ENCODE data around the gene ARFGAP3.

Gene ARFGAP3

DNA sequence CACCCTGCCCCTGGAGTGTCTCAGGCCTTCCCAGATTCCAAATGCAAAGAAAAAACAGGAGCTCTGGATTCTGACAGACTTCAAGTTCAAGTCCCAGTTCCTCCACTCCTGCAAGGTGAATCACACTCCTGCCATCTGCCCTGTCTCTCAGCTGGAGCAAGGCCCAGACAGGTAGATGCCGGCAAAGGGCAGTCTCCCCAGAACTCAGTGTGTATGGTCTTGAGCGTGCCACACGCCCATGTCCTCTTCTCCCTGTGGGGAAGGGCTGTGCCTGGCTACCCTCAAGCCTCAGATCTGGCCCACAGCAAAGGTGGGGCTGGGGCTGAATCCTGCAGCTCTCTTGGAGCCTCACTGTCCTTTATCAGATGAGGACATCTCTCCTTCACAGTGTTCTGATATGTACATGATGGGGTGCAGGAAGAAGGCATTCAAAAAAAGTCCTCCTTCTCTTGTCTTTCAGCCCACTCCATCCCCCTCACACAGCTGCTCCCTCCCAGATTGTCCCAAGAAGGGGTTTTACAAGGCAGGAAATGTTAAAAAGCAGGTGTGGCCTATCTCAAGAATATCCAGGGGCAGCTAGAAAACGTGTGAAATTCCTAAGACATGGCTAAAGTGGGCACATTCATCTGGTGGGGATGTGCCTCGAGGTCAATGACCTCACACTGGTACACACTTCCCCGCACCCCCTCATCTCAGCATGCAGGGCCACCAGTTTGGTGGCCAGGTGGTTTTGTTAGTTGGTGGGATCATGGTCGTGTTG, 27.7 kb upstream of the ARFGAP3 start:
- in situ Hi-C loops (cut with MboI; ENCODE audit: low sequenced_read_pairs), result no loop called here

DNA sequence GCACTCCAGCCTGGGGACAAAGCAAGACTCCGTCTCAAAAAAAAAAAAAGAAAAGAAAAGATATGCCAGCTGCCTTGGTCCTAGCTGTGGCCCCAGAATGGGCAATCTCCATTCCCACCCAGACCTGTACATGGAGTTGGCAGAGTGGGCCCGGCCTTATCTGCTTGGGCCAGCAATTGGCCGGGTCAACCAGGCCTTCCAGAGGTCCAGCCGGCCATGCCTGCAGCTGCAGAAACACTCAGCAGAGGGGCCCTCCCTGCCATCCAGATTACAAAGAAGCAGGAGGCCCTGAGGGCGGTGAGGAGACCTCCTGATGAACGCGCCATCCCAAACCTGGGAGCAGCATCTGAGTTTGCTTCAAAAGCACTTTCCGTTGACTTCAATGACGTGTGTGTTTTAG, 26.9 kb upstream of the ARFGAP3 start:
- in situ Hi-C loops (cut with MboI; ENCODE audit: low sequenced_read_pairs), result no loop called here

DNA sequence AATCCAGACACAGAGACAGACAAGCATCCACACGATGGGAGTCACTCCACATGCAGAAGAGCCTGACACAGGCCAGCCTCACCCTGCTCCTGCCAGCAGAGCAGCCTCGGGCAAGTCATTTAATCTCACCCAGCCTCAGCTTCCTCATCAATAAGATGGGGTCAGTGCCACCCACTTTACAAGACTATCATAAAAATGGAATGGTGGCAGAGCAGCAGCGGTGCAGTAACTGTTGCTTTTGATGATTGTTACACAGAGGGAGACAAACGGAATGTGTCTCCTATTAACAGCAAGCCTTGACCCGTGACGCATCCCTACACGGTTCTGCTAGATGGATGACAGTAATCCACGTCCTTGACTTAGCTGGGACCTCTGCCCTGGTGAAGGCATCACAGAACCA, 26.0 kb upstream of the ARFGAP3 start:
- in situ Hi-C loops (cut with MboI; ENCODE audit: low sequenced_read_pairs), result no loop called here

DNA sequence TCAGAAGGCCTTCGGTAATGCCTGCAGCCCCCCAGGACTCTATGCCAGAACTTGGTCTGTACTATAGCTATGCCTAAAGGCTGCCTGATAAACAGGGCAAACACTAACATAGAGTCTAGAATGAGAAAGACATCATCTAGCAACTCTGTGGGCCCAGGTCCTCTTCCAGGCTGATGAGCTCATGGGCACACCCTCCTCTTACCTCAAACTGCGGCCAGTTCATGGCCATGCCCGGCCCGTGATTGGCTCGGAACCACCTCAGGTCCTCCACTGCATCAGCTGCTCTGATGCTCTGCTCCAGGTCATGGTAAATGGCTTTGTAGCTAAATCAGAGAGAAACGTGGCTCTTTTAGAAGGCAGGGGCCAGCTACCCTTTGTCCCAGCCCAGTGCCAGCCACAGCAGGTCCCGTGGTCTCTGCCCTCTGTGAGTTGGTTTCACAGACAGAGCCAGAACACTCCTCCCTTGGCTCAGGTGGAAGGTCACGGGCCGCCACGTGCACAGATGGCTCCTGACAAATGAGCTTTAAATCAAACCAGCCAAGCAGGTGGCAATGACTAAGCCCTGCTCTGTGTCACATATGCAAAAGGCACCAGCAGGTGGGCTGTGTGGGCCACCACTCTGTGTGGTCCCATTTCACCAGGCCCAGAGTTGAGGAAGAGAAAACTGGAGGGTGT, 25.0 kb upstream of the ARFGAP3 start:
- in situ Hi-C loops (cut with MboI; ENCODE audit: low sequenced_read_pairs), result no loop called here

DNA sequence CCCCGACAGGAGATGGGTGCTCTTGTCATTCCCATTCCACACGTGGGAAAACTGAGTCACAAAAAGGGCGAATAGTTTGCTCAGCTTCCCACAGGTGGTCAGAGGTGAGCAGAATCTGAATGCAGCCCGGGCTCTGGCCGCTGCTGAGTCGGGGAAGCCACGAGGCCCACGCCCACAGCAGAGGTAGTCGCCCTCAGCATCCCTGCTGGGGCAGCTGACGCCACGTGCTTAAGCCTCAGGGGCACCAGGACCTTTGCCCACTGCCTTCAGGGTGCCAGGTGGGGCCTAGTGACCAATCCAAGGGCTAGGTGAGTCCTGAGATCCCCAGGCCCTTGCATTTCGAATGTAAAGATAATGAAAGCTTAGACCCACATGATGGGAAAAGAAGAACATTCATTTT, 24.2 kb upstream of the ARFGAP3 start:
- in situ Hi-C loops (cut with MboI; ENCODE audit: low sequenced_read_pairs), result no loop called here

DNA sequence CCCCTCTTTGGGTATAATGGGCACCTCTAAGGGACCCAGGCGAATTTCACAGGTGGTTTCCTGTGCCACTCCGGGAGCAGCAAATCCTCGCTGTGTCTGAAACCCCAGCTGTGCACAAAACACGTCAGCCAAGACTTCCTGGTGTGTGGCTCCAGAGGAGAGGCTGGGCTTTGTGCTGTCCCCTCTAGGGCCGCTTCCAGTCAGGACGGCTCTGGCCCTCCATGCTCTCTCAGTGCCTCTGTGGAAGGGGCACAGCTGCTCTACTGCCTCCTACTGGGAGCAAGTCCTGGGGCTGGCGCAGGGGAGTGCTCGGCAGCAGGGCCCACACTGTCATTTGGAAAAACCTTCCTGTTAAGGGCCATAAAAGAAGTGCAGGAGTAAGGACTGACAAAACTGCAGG, 23.7 kb upstream of the ARFGAP3 start:
- in situ Hi-C loops (cut with MboI; ENCODE audit: low sequenced_read_pairs), result no loop called here

DNA sequence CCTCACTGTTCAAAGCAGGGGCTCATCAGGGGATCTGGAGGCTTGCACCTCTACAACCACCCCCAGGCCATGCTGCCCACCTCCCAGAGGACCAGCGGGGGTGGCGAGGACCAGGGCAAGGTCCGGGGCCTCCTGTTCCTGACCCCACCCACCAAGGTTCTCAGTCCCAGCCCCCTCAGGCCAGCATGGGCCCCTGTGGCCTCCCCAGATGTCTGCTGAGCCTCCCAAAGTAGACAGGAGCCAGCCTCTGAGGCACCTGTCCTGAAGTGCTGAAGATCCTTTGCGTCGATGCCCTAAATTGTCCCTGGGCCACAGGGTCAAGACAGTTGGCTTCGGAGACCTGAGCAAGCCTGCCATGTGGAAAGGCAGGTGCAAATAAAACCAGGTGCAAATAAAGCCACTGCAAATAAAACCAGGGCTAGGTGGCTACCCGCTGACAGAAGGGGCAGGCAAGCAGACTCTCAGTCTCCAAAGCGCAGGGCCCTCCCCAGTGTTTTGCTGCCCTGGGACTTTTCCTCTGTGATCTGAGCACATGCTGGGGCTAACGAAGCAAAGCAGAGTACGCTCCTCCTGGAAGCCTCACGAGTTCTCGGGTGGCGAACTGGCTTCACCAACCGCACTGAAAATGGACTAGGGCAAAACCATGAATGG, 22.4 kb upstream of the ARFGAP3 start:
- in situ Hi-C loops (cut with MboI; ENCODE audit: low sequenced_read_pairs), result no loop called here

DNA sequence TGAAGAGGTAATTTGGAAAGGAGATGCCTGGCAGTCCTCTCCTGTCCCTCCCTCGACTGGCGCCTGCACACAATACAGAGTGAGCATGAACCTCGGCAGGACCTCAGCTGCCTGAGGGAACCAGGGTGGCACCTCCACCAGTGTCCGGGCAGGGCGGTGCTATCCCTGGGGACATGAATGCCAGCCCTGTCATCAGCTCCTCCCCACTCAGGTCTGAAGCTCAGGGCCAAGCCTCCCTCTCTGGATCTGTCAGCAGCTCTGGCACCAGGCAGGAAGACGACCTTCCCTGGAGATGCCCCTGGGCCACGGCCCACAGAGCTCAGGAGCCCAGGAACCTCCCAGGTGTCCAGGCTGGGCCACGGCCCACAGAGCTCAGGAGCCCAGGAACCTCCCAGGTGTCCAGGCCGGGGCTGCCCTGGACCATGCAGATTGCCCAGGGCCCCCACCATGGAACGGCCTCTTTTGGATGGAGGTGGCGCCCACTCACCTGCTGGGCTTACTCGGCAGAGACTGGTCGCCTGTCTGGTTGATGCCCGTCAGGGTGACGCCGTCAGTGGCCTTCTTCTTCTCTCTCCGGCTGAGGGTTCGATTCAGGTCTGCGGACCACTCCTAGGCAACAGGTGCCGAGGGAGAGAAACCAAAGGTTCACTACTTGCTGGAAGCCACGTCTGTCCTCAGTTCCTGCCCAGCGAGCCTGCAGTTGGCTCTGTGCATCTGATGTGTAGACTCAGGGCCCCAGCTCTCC, 21.7 kb upstream of the ARFGAP3 start:
- in situ Hi-C loops (cut with MboI; ENCODE audit: low sequenced_read_pairs), result no loop called here

DNA sequence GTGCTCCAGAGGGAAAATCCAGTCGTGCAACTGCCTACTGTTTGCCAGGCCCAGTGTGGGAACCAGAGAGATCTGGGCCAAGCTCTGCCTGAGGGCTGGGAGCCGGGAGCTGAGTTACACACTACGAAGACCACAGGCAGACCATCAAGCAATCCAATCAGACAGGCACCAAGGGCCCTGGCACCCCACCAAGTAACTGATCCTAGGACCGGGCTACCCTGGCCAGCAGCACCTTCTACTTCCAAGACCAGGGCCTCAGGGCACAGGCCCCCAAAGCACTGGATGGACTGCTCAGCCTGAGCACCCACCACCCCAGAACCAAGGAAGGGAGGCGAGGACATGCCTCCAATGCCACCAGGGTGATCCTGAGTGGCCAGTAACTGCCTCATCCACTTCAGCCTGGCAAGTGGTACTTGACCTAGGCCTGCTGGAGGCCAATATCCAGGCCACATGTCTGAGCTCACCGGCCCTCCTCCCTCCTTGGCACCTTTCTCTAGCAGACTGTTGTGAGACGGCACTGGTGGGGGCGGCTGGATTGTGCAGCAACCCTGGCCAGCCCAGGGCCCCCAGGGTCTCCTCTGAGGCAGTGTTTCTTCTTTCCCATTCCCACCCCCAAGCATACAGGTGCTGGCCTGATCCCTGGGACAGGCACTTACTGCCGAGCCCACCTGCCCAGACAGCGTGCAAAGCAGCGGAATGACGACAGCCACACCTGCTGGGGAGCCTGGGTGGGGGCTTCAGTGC, 20.7 kb upstream of the ARFGAP3 start:
- in situ Hi-C loops (cut with MboI; ENCODE audit: low sequenced_read_pairs), result no loop called here

DNA sequence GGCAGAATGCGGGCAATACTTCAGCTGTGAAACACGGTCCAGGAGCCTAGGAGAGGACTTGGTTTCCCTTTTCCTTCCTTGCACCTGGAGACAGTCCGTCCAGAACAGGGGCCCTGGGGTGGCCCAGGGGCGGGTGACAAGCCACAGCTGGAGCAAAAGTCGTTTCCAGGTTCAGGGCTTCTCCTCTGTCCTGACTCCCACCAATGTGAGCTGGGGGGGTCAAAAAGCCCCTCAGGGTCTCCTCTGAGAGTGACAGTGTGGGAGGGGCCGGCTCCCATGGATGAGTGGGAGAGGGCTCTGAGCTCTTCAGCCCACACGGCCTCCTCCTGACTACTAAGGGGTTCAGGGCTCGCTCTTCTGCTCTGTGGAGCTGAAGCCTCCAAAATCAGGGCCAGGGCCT, 20.1 kb upstream of the ARFGAP3 start:
- in situ Hi-C loops (cut with MboI; ENCODE audit: low sequenced_read_pairs), result no loop called here

DNA sequence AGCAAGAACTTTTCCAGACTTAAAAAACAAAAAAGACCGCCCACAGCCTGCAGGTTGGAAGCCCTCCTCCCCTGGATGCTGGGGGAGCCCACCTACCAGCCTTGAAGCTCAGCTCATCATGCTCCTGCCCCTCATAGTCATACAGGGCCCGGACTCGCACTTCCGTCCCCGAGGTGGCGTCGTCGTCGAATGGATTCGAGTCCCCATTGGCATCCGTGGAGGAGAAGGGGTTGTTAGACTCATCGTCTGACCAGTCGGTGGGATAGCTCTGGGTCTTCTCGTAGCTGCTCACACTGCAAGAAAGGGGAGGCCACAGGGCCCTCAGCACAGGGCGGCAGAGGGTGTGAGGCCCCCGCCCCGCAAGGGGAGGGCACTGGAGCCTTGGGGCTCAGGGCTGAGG, 19.0 kb upstream of the ARFGAP3 start:
- in situ Hi-C loops (cut with MboI; ENCODE audit: low sequenced_read_pairs), result no loop called here

DNA sequence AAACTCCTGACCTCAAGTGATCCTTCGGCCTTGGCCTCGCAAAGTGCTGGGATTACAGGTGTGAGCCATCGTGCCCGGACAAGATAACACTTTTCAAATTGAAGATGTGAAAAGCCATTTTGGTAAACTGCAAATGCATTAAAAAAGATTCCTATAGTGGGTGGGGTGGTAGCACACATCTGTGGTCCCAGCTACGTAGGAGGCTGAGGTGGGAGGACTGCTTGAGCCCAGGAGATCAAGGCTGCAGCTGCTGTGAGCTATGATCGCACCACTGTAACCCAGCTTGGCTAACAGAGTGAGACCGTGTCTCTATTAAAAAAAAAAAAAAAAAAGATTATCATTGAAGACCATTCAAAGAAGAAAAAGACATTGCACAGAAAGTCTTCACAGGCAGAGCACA, 16.9 kb upstream of the ARFGAP3 start:
- in situ Hi-C loops (cut with MboI; ENCODE audit: low sequenced_read_pairs), result no loop called here

DNA sequence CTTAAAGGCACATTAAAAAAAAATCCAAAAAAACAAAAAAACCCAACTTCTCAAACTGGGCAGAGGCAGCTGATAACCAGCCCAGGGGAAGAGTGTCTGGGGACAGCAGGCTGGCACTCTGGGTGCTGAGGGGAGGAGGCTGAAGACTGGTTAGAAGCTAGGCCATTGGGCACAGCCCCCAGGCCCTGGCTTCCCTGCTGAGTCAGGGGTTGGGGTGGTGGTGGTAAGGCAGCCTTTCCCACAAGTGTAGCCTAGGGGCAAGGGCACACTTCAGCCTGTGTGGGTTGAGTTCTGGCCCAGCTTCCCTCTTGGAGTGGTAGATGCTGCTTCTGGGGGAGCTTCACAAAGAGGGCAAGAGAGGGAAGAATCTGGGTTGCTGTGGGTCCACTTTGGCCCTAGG, 16.3 kb upstream of the ARFGAP3 start:
- in situ Hi-C loops (cut with MboI; ENCODE audit: low sequenced_read_pairs), result no loop called here

DNA sequence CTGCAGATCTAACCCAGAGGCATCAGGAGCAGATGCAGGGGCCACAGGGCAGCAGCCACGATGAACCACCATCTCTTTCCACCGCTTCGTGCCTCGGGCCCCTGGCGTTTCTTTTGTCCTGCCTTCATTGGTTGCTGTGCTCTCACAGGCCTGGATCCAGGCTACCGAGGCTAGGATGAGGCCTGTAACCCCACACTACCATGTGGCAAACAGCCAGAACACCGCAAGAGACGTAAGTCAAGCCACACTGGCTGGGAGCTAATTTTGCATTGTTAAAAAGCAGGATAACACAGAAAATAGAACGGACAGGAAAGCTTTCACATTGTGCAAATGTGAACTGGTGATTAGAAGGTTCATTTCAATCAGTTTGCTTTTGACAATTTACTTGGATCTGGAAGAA, 15.7 kb upstream of the ARFGAP3 start:
- in situ Hi-C loops (cut with MboI; ENCODE audit: low sequenced_read_pairs), result no loop called here

DNA sequence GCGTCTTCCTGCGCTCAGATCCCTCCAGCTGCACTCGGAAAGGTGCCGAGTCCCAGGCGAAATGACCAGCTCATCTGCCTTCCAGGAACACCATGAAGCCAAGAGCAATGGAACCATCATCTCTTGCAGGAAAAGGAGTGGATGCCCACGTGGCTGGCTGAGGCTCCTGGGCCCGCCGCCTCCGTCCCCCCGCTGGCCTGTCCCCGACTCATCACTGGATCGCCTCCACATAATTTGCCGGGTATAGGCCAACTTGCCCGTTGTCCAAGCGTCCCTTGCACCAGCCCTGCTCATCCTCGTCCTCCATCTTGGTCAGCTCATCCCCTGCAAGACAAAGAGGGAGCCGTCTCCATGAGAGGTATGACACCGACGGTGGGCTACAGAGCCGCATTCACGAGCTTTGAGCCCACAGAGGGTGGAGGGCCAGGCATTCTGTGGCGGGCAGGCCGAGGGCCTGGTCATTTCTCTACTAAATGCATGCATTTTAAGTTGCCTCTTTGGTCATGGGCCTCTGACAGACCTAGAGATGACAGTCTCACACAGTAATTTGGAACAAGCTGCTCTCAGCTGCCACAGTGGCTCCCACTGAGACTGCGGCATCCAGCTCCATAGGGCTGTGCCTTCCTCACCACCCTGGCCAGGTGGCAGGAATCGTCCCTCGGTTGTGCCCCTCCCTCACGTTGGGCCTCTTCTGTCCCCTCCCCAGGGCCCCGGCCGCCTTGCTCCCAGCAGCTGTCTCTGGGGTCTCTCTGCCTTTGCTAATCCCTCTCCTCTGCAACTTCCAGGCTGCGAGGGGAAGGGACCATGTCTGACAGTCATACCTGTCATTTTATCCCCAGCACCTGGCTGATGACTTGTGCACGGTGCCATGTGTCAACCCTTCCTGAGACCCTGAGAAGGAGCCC, 14.3 kb upstream of the ARFGAP3 start:
- in situ Hi-C loops (cut with MboI; ENCODE audit: low sequenced_read_pairs), result no loop called here

DNA sequence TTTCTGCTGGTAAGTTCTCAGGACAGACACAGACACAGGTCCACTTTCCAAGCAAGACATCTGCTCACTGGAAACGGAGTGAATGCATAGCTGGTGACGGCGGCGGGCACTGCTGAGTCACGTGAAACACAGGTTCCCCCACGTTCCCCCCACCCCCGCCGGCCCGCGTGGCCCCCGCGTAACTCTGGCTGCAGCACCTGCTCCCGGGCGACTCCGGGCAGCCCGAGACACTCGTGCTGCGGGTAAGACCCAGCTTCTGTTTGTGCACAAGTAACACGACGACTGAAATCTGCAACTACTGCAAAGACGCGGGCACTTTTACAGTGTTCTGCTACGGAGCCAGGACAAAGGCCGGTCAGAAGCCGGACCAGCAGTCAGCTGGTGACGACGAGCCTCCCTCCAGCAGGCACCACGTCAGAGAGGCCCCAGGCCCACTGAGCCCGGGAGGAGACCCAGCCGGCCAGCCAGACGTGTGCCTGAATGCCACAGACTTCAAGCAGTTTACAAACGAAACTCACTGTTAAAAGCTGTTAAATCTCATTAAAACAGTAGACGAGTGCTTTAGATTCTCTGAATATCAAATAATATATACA, 12.9 kb upstream of the ARFGAP3 start:
- in situ Hi-C loops (cut with MboI; ENCODE audit: low sequenced_read_pairs), result no loop called here

DNA sequence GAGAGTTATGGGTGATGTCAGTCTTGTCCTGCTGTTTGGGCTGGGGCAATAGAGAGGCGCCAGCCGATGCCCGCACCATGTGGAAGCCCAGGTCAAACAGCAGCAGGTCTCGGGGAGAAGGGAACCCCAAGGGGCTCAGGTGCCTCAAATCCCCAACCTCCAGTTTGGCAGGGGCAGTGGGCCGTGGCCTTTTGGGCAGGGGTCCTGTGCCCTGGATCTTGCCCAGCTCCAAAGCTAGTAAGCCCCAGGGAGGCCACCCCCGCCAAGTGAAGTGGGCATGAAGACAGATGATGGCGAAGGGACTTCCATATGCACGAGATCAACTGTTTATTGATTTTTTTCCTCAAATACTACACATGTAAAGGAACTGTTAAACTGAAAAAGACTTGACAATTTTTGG, 12.4 kb upstream of the ARFGAP3 start:
- in situ Hi-C loops (cut with MboI; ENCODE audit: low sequenced_read_pairs), result no loop called here

DNA sequence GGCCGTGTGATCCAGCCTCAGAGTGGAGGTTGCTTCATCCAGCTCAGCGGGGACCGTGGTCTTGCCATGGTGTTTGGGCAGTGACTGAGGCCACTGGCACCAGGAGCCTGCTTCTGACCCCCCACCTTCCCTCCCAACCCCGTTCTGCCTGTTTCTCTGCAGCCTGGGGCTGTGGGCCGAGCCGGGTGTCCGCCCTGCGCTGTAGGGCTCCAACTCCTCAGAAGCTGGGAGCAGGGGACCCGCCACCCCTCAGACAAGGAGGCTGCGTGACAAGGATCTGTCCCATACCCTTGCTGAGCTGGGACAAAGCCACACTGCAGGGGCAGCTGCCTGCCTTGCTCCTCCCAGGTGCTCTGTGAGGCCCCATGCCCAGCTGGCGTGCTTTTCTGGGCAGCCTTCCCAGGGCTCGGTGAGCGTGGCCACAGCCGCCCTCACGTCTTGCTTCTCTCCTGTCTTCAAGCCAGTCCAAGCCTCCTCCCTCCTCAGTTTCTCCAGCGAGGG, 11.7 kb upstream of the ARFGAP3 start:
- in situ Hi-C loops (cut with MboI; ENCODE audit: low sequenced_read_pairs), result no loop called here

DNA sequence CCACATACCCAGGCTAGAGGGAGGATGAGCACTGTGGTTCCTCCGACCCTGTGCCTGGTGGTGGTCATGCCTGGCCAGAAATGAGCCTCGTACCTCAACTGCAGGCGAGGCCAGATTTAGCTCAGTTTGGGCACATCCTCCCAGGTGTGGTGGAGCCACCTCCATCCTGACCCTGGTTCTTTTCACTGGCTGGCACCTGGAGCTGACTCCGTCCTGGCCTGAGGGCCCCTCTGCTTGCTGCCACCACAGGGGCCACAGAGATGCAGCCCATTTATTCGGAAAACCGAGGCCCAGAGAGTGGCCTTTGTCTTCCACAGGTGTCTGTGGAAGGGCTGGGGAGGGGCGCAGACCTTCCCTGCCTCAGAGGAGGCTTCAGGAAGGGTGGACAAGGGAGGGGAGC, 9.0 kb upstream of the ARFGAP3 start:
- in situ Hi-C loops (cut with MboI; ENCODE audit: low sequenced_read_pairs), result no loop called here

Measured in HL-60/S4 treated with retinoic acid at 250 ng/mL for 4 days and 3 days (cell line).